Osteoblast (primary cell): ENCODE data around the gene POLDIP3. TPM values are rescaled to one million over a fixed set of nuclear protein-coding genes. Genes with fewer than 3 reads are reported as not detected.
"Not testable (repeated sequence)": the region's sequence is repeated elsewhere in the genome, so short reads cannot be mapped to it uniquely, and the experiment has no call there.

ENCODE experiments used
- DNase-seq: peaks from one replicate; pipeline ENCODE4 v3.0.0; 2011; ENCODE audit warnings: low spot score, mixed read lengths; ENCODE audit not compliant: insufficient read length; ENCODE audit errors: missing footprints
- H2AFZ ChIP-seq: 2 replicates; pipeline ENCODE4 v1.6.0; 2011; ENCODE audit warnings: mild to moderate bottlenecking, low read length
- H3K27ac ChIP-seq: 2 replicates; pipeline ENCODE4 v1.5.1; 2011; ENCODE audit warnings: mild to moderate bottlenecking, low read depth, low read length, moderate library complexity
- H3K27me3 ChIP-seq: 2 replicates; pipeline ENCODE4 v1.6.0; 2012; ENCODE audit warnings: mild to moderate bottlenecking, control low read depth, inconsistent platforms, low read length, moderate library complexity; ENCODE audit not compliant: insufficient read depth
- H3K36me3 ChIP-seq: 2 replicates; pipeline ENCODE4 v1.5.1; 2011; ENCODE audit warnings: mild to moderate bottlenecking, low read length, control low read depth, moderate library complexity; ENCODE audit not compliant: insufficient read depth
- H3K4me1 ChIP-seq: 2 replicates; pipeline ENCODE4 v1.5.1; 2011; ENCODE audit warnings: mild to moderate bottlenecking, low read length, control low read depth, moderate library complexity; ENCODE audit not compliant: insufficient read depth
- H3K4me2 ChIP-seq: 2 replicates; pipeline ENCODE4 v1.6.0; 2011; ENCODE audit warnings: mild to moderate bottlenecking, low read length; ENCODE audit not compliant: insufficient read depth
- H3K4me3 ChIP-seq: fragments of 200-600 bp; sonication (generic); 3 replicates; pipeline ENCODE4 v1.5.1; 2012; ENCODE audit warnings: mild to moderate bottlenecking, low read length, inconsistent platforms; ENCODE audit not compliant: insufficient read depth
- H3K79me2 ChIP-seq: 2 replicates; pipeline ENCODE4 v1.6.0; 2012; ENCODE audit warnings: mild to moderate bottlenecking, low read length, control low read depth, inconsistent platforms; ENCODE audit not compliant: insufficient read depth
- H3K9me3 ChIP-seq: 2 replicates; pipeline ENCODE4 v1.5.1; 2011; ENCODE audit warnings: low read depth, low read length, control low read depth
- H4K20me1 ChIP-seq: 2 replicates; pipeline ENCODE4 v1.6.0; 2012; ENCODE audit warnings: mild to moderate bottlenecking, low read length, control low read depth; ENCODE audit not compliant: insufficient read depth
- total RNA-seq: library from RNA; depleted of rRNA; stranded (reverse); fragments of >200 nt; gene quantifications from 2 replicates; pipeline ENCODE4 v1.2.3, GENCODE V29; 2012
- TF ChIP-seq, protein P1 (sequence below): IDR thresholded peaks from 2 replicates; pipeline ENCODE4 v1.5.1; 2011; ENCODE audit warnings: mild to moderate bottlenecking, low read depth, low read length, moderate library complexity; ENCODE audit errors: extremely low read depth

Gene POLDIP3
- total RNA-seq, 1 donor, result 22.4 TPM

DNA sequence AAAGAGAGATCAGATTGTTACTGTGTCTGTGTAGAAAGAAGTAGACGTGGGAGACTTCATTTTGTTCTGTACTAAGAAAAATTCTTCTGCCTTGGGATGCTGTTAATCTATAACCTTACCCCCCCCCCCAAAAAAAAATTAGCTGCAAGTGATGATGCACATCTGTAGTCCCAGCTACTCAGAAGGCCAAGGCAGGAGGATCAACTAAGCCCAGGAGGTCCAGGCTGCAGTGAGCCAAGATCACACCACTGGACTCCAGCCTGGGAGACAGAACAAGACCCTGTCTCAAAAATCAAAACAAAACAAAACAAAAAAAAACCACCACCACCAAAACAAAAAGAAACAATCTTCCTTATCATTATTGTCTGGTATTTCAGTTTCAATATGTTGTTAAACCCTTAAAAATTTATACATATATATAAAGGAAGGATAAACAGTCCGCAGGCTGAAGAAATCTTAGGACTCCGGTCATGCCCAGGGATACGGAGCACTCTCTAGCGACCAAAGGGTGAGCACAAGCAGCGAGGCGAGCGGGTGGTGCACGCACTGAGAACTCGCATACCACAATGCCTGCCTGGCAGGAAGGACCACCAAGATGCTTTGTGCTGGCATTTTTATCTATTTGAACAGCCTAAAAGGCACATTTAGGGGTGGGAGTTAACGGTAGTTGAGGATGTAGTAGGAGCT lies 6.4 kb downstream of the POLDIP3 start:
- Histone ChIP-seq H3K4me3 (peak overlapping the region; percentile 15), H3K4me2 (peak overlapping the region; percentile 62), H3K4me1 (peaks cover 44% of the 10 kb centered on the region), H3K36me3 (peaks cover 22% of the 10 kb centered on the region), H3K27ac (peak overlapping the region; percentile 56), H4K20me1 (peaks cover 73% of the 10 kb centered on the region), H3K27me3 (no peaks in the 10 kb centered on the region), H3K79me2 (peaks cover 97% of the 10 kb centered on the region), H2AFZ (no peak overlapping the region), H3K9me3 (no peaks in the 10 kb centered on the region)
- TF ChIP-seq, protein P1, sequence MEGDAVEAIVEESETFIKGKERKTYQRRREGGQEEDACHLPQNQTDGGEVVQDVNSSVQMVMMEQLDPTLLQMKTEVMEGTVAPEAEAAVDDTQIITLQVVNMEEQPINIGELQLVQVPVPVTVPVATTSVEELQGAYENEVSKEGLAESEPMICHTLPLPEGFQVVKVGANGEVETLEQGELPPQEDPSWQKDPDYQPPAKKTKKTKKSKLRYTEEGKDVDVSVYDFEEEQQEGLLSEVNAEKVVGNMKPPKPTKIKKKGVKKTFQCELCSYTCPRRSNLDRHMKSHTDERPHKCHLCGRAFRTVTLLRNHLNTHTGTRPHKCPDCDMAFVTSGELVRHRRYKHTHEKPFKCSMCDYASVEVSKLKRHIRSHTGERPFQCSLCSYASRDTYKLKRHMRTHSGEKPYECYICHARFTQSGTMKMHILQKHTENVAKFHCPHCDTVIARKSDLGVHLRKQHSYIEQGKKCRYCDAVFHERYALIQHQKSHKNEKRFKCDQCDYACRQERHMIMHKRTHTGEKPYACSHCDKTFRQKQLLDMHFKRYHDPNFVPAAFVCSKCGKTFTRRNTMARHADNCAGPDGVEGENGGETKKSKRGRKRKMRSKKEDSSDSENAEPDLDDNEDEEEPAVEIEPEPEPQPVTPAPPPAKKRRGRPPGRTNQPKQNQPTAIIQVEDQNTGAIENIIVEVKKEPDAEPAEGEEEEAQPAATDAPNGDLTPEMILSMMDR, result no peak
- no peak for DNase-seq

DNA sequence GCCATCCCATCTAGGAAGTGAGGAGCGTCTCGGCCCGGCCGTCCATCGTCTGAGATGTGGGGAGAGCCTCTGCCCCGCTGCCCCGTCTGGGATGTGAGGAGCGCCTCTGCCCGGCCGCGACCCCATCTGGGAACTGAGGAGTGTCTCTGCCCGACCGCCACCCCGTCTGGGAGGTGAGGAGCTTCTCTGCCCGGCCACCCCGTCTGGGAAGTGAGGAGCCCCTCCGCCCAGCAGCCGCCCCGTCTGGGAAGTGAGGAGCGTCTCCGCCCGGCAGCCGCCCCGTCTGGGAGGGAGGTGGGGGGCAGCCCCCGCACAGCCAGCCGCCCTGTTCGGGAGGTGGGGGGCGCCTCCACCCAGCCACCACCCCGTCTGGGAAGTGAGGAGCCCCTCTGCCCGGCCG lies 7.0 kb downstream of the POLDIP3 start:
- H3K27me3 ChIP-seq, H3K4me3 ChIP-seq, H2AFZ ChIP-seq, H3K4me2 ChIP-seq, H3K27ac ChIP-seq, DNase-seq, H3K9me3 ChIP-seq: not testable (repeated sequence)
- peaks cover 97% of the 10 kb centered on the region for H3K79me2 ChIP-seq
- peaks cover 28% of the 10 kb centered on the region for H3K36me3 ChIP-seq
- peaks cover 73% of the 10 kb centered on the region for H4K20me1 ChIP-seq
- peaks cover 38% of the 10 kb centered on the region for H3K4me1 ChIP-seq

DNA sequence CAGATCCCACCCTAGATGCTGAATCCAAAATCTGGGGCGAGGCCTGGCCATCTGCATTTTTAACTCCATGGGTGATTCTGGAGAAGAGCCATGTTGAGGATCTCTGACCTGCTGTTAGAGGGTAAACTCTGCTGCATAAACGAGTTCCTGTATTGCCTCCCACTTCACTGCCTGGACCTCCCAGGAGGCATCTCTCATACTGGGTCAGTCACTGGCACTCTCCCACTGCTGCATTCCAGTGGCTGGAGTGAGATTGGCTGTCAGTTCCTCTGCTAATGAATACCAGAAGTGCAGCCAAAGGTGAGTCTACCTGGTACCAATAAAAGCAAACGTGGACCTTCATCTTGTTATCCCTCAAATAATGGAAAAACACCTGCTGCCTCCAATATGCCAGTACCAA lies 10.3 kb downstream of the POLDIP3 start:
- Histone ChIP-seq H3K4me1 (peaks cover 22% of the 10 kb centered on the region), H3K36me3 (peaks cover 36% of the 10 kb centered on the region), H3K9me3 (no peaks in the 10 kb centered on the region), H3K27ac (peak overlapping the region; percentile 50), H3K27me3 (no peaks in the 10 kb centered on the region), H3K79me2 (peaks cover 89% of the 10 kb centered on the region), H2AFZ (no peak overlapping the region), H4K20me1 (peaks cover 51% of the 10 kb centered on the region), H3K4me3 (no peak overlapping the region), H3K4me2 (no peak overlapping the region)
- no peak for DNase-seq
- TF ChIP-seq, protein P1, result no peak

DNA sequence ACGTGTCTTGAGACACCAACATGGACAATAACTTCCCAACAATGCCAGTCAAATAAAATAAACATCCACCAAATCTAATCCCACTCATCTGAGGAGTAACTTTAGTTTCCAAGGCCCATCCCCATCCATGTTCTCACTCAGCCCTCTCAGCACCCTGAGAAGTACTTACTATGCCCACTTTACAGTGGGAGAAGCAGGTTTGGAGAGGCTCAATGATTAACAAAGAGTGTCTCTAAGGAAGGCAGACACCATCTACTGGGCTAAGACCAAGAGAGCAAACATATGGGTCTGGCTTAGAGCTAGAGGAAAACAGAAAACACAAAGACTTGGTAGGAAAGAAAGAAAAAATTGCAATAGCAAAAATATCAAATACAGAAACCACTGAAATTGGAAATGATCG lies 11.3 kb downstream of the POLDIP3 start:
- peaks cover 43% of the 10 kb centered on the region for H4K20me1 ChIP-seq
- H3K4me3 ChIP-seq, result no peak overlapping the region
- H3K79me2 ChIP-seq, result peaks cover 87% of the 10 kb centered on the region
- TF ChIP-seq, protein P1, result no peak
- no peak overlapping the region for H3K4me2 ChIP-seq
- H2AFZ ChIP-seq, result no peak overlapping the region
- no peaks in the 10 kb centered on the region for H3K27me3 ChIP-seq
- no peak for DNase-seq
- no peaks in the 10 kb centered on the region for H3K9me3 ChIP-seq
- peaks cover 12% of the 10 kb centered on the region for H3K4me1 ChIP-seq
- H3K27ac ChIP-seq, result no peak overlapping the region
- peaks cover 46% of the 10 kb centered on the region for H3K36me3 ChIP-seq
